GM13976 (cell line): ENCODE results near the gene SLC25A21.

Source experiments
- DNase-seq: peaks from one replicate; pipeline ENCODE4 v3.0.0; 2012; ENCODE audit warnings: low spot score
- CTCF ChIP-seq: IDR thresholded peaks from 2 replicates; pipeline ENCODE4 v1.5.1; 2012; ENCODE audit warnings: borderline replicate concordance, mild to moderate bottlenecking; ENCODE audit not compliant: insufficient read depth; ENCODE audit errors: extremely low read depth, missing control alignments, control extremely low read depth
- in situ Hi-C: fragments of 300-500 bp; cut with MboI; formaldehyde crosslinking; loops from one replicate; pipeline ENCODE4 v1.12.0; 2022; ENCODE audit warnings: low sequenced_read_pairs, mixed read lengths, inconsistent platforms; ENCODE audit not compliant: unreplicated experiment

SLC25A21 gene

GRCh38 chr14:36771028-36771640, 401.3 kb downstream of the SLC25A21 start:
- in situ Hi-C loops, result no loop called here
- no peak for DNase-seq
- no peak for TF ChIP-seq CTCF

- in situ Hi-C loops, result no loop called here
- no peak for TF ChIP-seq CTCF
- DNase-seq, result no peak
Observed at GRCh38 chr14:36768638-36769337, 403.6 kb downstream of the SLC25A21 start.

- no peak for TF ChIP-seq CTCF
- DNase-seq, result no peak
- in situ Hi-C loops, result no loop called here
Observed at GRCh38 chr14:36767603-36768281, 404.7 kb downstream of the SLC25A21 start.

- no peak for DNase-seq
- TF ChIP-seq CTCF, result no peak
- in situ Hi-C loops, result no loop called here
Observed at GRCh38 chr14:36766974-36767373, 405.4 kb downstream of the SLC25A21 start.

- DNase-seq, result no peak
- no peak for TF ChIP-seq CTCF
- in situ Hi-C loops, result no loop called here
Observed at GRCh38 chr14:36757734-36758601, 414.4 kb downstream of the SLC25A21 start.

- no peak for TF ChIP-seq CTCF
- in situ Hi-C loops, result no loop called here
- DNase-seq, result no peak
Observed at GRCh38 chr14:36756226-36756625, 416.2 kb downstream of the SLC25A21 start.
